ENCODE data around the gene PRIMPOL. TPM values are rescaled to one million over a fixed set of nuclear protein-coding genes. Genes with fewer than 3 reads are reported as not detected.

Gene PRIMPOL
- total RNA-seq, 2 donors from 2014 or later: 4.6 to 15.0 TPM

- TF ChIP-seq POLR2A (IDR thresholded peaks at IDR 0.05) (no peak), CTCF (IDR thresholded peaks at IDR 0.05) (no peak)
- no peak for DNase-seq
- Histone ChIP-seq H3K27ac (no peak overlapping the region), H3K27me3 (no peaks in the 10 kb centered on the region), H3K4me3 (no peak overlapping the region), H3K36me3 (replicated peaks in 1 of 2; ENCODE audit: insufficient read depth in 1 of 2, low read depth in 2 of 2) (no peaks in the 10 kb centered on the region), H3K9me3 (no peaks in the 10 kb centered on the region), H3K4me1 (no peaks in the 10 kb centered on the region)
- no peak for ATAC-seq
- intact Hi-C loops (cut with DNase I): no loop called here
Observed at GRCh38 chr4:184721254-184721653, 71.7 kb downstream of the PRIMPOL start.

GRCh38 chr4:184722798-184723197 lies 73.3 kb downstream of the PRIMPOL start:
- intact Hi-C loops (cut with DNase I): no loop called here
- Histone ChIP-seq H3K36me3 (replicated peaks in 1 of 2; ENCODE audit: insufficient read depth in 1 of 2, low read depth in 2 of 2) (no peaks in the 10 kb centered on the region), H3K27ac (no peak overlapping the region), H3K4me3 (no peak overlapping the region), H3K27me3 (no peaks in the 10 kb centered on the region), H3K4me1 (no peaks in the 10 kb centered on the region), H3K9me3 (no peaks in the 10 kb centered on the region)
- WGBS, 2 donors: 26 to 92% methylated on average over 1 of the region's 1 CpG
- TF ChIP-seq CTCF (IDR thresholded peaks at IDR 0.05) (no peak), POLR2A (IDR thresholded peaks at IDR 0.05) (no peak)
- no peak for DNase-seq
- no peak for ATAC-seq

GRCh38 chr4:184727430-184727829 lies 77.9 kb downstream of the PRIMPOL start:
- Histone ChIP-seq H3K27ac (no peak overlapping the region), H3K27me3 (no peaks in the 10 kb centered on the region), H3K9me3 (no peaks in the 10 kb centered on the region), H3K4me3 (no peak overlapping the region), H3K36me3 (replicated peaks in 1 of 2; ENCODE audit: insufficient read depth in 1 of 2, low read depth in 2 of 2) (no peaks in the 10 kb centered on the region), H3K4me1 (no peaks in the 10 kb centered on the region)
- TF ChIP-seq POLR2A (IDR thresholded peaks at IDR 0.05) (no peak), CTCF (IDR thresholded peaks at IDR 0.05) (no peak)
- DNase-seq: no peak
- no peak for ATAC-seq
- WGBS, 2 donors: 90 to 97% methylated on average over 3 of the region's 3 CpGs
- intact Hi-C loops (cut with DNase I): no loop called here

GRCh38 chr4:184728858-184729257 lies 79.3 kb downstream of the PRIMPOL start:
- no peaks in the 10 kb centered on the region for H3K9me3 ChIP-seq
- intact Hi-C loops (cut with DNase I): no loop called here
- TF ChIP-seq CTCF (IDR thresholded peaks at IDR 0.05) (no peak), POLR2A (IDR thresholded peaks at IDR 0.05) (no peak)

GRCh38 chr4:184729946-184730345 lies 80.4 kb downstream of the PRIMPOL start:
- Histone ChIP-seq H3K27ac (no peak overlapping the region), H3K4me3 (no peak overlapping the region), H3K4me1 (peaks cover 13% of the 10 kb centered on the region), H3K9me3 (no peaks in the 10 kb centered on the region), H3K36me3 (replicated peaks in 1 of 2; ENCODE audit: insufficient read depth in 1 of 2, low read depth in 2 of 2) (no peaks in the 10 kb centered on the region), H3K27me3 (no peaks in the 10 kb centered on the region)
- intact Hi-C loops (cut with DNase I): no loop called here
- no peak for TF ChIP-seq POLR2A (IDR thresholded peaks at IDR 0.05)
- no peak for TF ChIP-seq CTCF (IDR thresholded peaks at IDR 0.05)
- 77 to 83% methylated on average over 5 of the region's 5 CpGs for WGBS, 2 donors
- no peak for DNase-seq
- no peak for ATAC-seq

More at GRCh38 chr4:184728858-184729257, 79.3 kb downstream of the PRIMPOL start:
- Histone ChIP-seq H3K27me3 (no peaks in the 10 kb centered on the region), H3K27ac (no peak overlapping the region), H3K4me1 (peaks cover 9% of the 10 kb centered on the region), H3K4me3 (no peak overlapping the region), H3K36me3 (replicated peaks in 1 of 2; ENCODE audit: insufficient read depth in 1 of 2, low read depth in 2 of 2) (no peaks in the 10 kb centered on the region)
- ATAC-seq (no peak), DNase-seq (no peak)
- WGBS, 2 donors: 59 to 84% methylated on average over 2 of the region's 2 CpGs
